ENCODE results near the gene SCN1B.

The SCN1B gene

GRCh38 chr19:35033067-35034004 lies 3.1 kb downstream of the SCN1B start:
- no peak overlapping the region for H3K4me2 ChIP-seq (ENCODE audit: insufficient read depth, low read length, poor library complexity, severe bottlenecking)
- H4K8ac ChIP-seq (ENCODE audit: low read depth, low read length): no peak overlapping the region
- no peak overlapping the region for H4K91ac ChIP-seq (ENCODE audit: low read depth, low read length, poor library complexity)
- DNase-seq (ENCODE audit: low spot score): no peak
- peak overlapping the region; percentile 60 for H3K9ac ChIP-seq (ENCODE audit: low read depth, low read length, poor library complexity)
- peak overlapping the region; percentile 58 for H2BK12ac ChIP-seq (ENCODE audit: low read length)
- no peak overlapping the region for H2AFZ ChIP-seq (ENCODE audit: low read length)
- no peaks in the 10 kb centered on the region for H3K9me3 ChIP-seq (replicated peaks in 1 of 2; ENCODE audit: control insufficient read depth in 2 of 2, insufficient read depth in 1 of 2, low read depth in 1 of 2, low read length in 2 of 2)
- H3K4ac ChIP-seq (ENCODE audit: low read length): no peak overlapping the region
- peaks cover 2% of the 10 kb centered on the region for H3K79me1 ChIP-seq (ENCODE audit: low read depth, low read length)
- H3K4me3 ChIP-seq (ENCODE audit: low read length in 2 of 2): peak overlapping the region in 1 of 2 donors; percentile 14
- no CpG with 5 or more reads among the region's 30 CpGs for WGBS, 2 donors (ENCODE audit: extremely low coverage in 2 of 2, insufficient read length in 2 of 2, insufficient replicate concordance in 1 of 2)
- H3K27ac ChIP-seq (replicated peaks; ENCODE audit: low read length): no peak overlapping the region
- peak overlapping the region; percentile 73 for H3K23ac ChIP-seq (ENCODE audit: low read depth, low read length, poor library complexity)
- H2AK5ac ChIP-seq (ENCODE audit: low read depth, low read length): no peak overlapping the region
- peaks cover under 1 to 4% of the 10 kb centered on the region in 2 donors for H3K36me3 ChIP-seq (replicated peaks in 1 of 2; ENCODE audit: control insufficient read depth in 2 of 2, insufficient read depth in 2 of 2, low read length in 2 of 2)
- peak overlapping the region; percentile 24 for H2BK15ac ChIP-seq (ENCODE audit: low read length)
- H2BK5ac ChIP-seq (ENCODE audit: low read length): peak overlapping the region; percentile 75
- H3K27me3 ChIP-seq (ENCODE audit: control insufficient read depth in 3 of 3, insufficient read depth in 3 of 3, low read depth in 1 of 3, low read length in 3 of 3): peaks cover 0 to 15% (median 14%) of the 10 kb centered on the region in 3 experiments
- H3K4me1 ChIP-seq (ENCODE audit: control insufficient read depth in 2 of 2, insufficient read depth in 1 of 2, low read depth in 1 of 2, low read length in 2 of 2): peaks cover 0 to 7% of the 10 kb centered on the region in 2 donors
- H3K18ac ChIP-seq (ENCODE audit: low read length): peak overlapping the region; percentile 57
- H2BK120ac ChIP-seq (ENCODE audit: low read depth, low read length): peak overlapping the region; percentile 47
- H3K14ac ChIP-seq (ENCODE audit: low read length): no peak overlapping the region

GRCh38 chr19:35034005-35034502 lies 3.8 kb downstream of the SCN1B start:
- Histone ChIP-seq H4K8ac (ENCODE audit: low read depth, low read length) (no peak overlapping the region), H3K27me3 (ENCODE audit: control insufficient read depth in 3 of 3, insufficient read depth in 3 of 3, low read depth in 1 of 3, low read length in 3 of 3) (peaks cover 0 to 15% (median 14%) of the 10 kb centered on the region in 3 experiments), H3K36me3 (replicated peaks in 1 of 2; ENCODE audit: control insufficient read depth in 2 of 2, insufficient read depth in 2 of 2, low read length in 2 of 2) (peaks cover 0 to 4% of the 10 kb centered on the region in 2 donors), H2AK5ac (ENCODE audit: low read depth, low read length) (no peak overlapping the region), H2BK5ac (ENCODE audit: low read length) (peak overlapping the region; percentile 75), H3K79me1 (ENCODE audit: low read depth, low read length) (peaks cover 2% of the 10 kb centered on the region), H3K4me1 (ENCODE audit: control insufficient read depth in 2 of 2, insufficient read depth in 1 of 2, low read depth in 1 of 2, low read length in 2 of 2) (peaks cover 2 to 7% of the 10 kb centered on the region in 2 donors), H4K91ac (ENCODE audit: low read depth, low read length, poor library complexity) (no peak overlapping the region), H2BK15ac (ENCODE audit: low read length) (no peak overlapping the region), H3K9ac (ENCODE audit: low read depth, low read length, poor library complexity) (no peak overlapping the region), H2AFZ (ENCODE audit: low read length) (no peak overlapping the region), H3K9me3 (replicated peaks in 1 of 2; ENCODE audit: control insufficient read depth in 2 of 2, insufficient read depth in 1 of 2, low read depth in 1 of 2, low read length in 2 of 2) (no peaks in the 10 kb centered on the region), H3K23ac (ENCODE audit: low read depth, low read length, poor library complexity) (no peak overlapping the region), H3K4me2 (ENCODE audit: insufficient read depth, low read length, poor library complexity, severe bottlenecking) (no peak overlapping the region), H2BK12ac (ENCODE audit: low read length) (no peak overlapping the region), H2BK120ac (ENCODE audit: low read depth, low read length) (no peak overlapping the region), H3K27ac (replicated peaks; ENCODE audit: low read length) (no peak overlapping the region), H3K14ac (ENCODE audit: low read length) (no peak overlapping the region), H3K18ac (ENCODE audit: low read length) (no peak overlapping the region), H3K4ac (ENCODE audit: low read length) (no peak overlapping the region), H3K4me3 (ENCODE audit: low read length in 2 of 2) (no peak overlapping the region)
- no CpG with 5 or more reads among the region's 17 CpGs for WGBS, 2 donors (ENCODE audit: extremely low coverage in 2 of 2, insufficient read length in 2 of 2, insufficient replicate concordance in 1 of 2)
- DNase-seq (ENCODE audit: low spot score): no peak

GRCh38 chr19:35034588-35035382 lies 4.5 kb downstream of the SCN1B start:
- Histone ChIP-seq H3K36me3 (replicated peaks in 1 of 2; ENCODE audit: control insufficient read depth in 2 of 2, insufficient read depth in 2 of 2, low read length in 2 of 2) (peaks cover 0 to 4% of the 10 kb centered on the region in 2 donors), H2BK15ac (ENCODE audit: low read length) (no peak overlapping the region), H2AFZ (ENCODE audit: low read length) (no peak overlapping the region), H2BK12ac (ENCODE audit: low read length) (peak overlapping the region; percentile 73), H3K27me3 (ENCODE audit: control insufficient read depth in 3 of 3, insufficient read depth in 3 of 3, low read depth in 1 of 3, low read length in 3 of 3) (peaks cover 0 to 16% (median 15%) of the 10 kb centered on the region in 3 experiments), H3K23ac (ENCODE audit: low read depth, low read length, poor library complexity) (no peak overlapping the region), H2AK5ac (ENCODE audit: low read depth, low read length) (no peak overlapping the region), H3K4ac (ENCODE audit: low read length) (no peak overlapping the region), H2BK5ac (ENCODE audit: low read length) (no peak overlapping the region), H3K9me3 (replicated peaks in 1 of 2; ENCODE audit: control insufficient read depth in 2 of 2, insufficient read depth in 1 of 2, low read depth in 1 of 2, low read length in 2 of 2) (no peaks in the 10 kb centered on the region), H3K27ac (replicated peaks; ENCODE audit: low read length) (no peak overlapping the region), H3K14ac (ENCODE audit: low read length) (no peak overlapping the region), H2BK120ac (ENCODE audit: low read depth, low read length) (no peak overlapping the region), H3K79me1 (ENCODE audit: low read depth, low read length) (peaks cover 2% of the 10 kb centered on the region), H3K4me1 (ENCODE audit: control insufficient read depth in 2 of 2, insufficient read depth in 1 of 2, low read depth in 1 of 2, low read length in 2 of 2) (peaks cover 2 to 5% of the 10 kb centered on the region in 2 donors), H4K91ac (ENCODE audit: low read depth, low read length, poor library complexity) (no peak overlapping the region), H3K18ac (ENCODE audit: low read length) (no peak overlapping the region), H3K4me3 (ENCODE audit: low read length in 2 of 2) (no peak overlapping the region), H3K9ac (ENCODE audit: low read depth, low read length, poor library complexity) (no peak overlapping the region), H3K4me2 (ENCODE audit: insufficient read depth, low read length, poor library complexity, severe bottlenecking) (no peak overlapping the region), H4K8ac (ENCODE audit: low read depth, low read length) (no peak overlapping the region)
- DNase-seq (ENCODE audit: low spot score): no peak
- no CpG with 5 or more reads among the region's 17 CpGs for WGBS, 2 donors (ENCODE audit: extremely low coverage in 2 of 2, insufficient read length in 2 of 2, insufficient replicate concordance in 1 of 2)
